K562 (cell line): ENCODE measurements around the gene LRRTM4. TPM values are rescaled to one million over a fixed set of nuclear protein-coding genes. Genes with fewer than 3 reads are reported as not detected.

Source experiments
- CHD1 ChIP-seq: fragments of 200-600 bp; sonication (generic); IDR thresholded peaks from one replicate; pipeline ENCODE4 v1.6.1; 2012; ENCODE audit warnings: mild to moderate bottlenecking, moderate library complexity, low read length, inconsistent platforms
- DIDO1 ChIP-seq: fragments of 450-650 bp; IDR thresholded peaks from 2 replicates; pipeline ENCODE4 v1.6.1; 2016; ENCODE audit warnings: low read depth, missing biosample characterization, missing genetic modification characterization
- ESRRB ChIP-seq: fragments of 250-450 bp; sonication (Bioruptor Pico); IDR thresholded peaks from 2 replicates; pipeline ENCODE4 v1.5.0; 2020; ENCODE audit warnings: mild to moderate bottlenecking, moderate library complexity, borderline replicate concordance
- EZH2 ChIP-seq: IDR thresholded peaks from 2 replicates; pipeline ENCODE4 v1.6.1; 2012; ENCODE audit warnings: low read depth, mild to moderate bottlenecking, inconsistent platforms, low read length, borderline replicate concordance
- GTF2A2 ChIP-seq: IDR thresholded peaks from 2 replicates; pipeline ENCODE4 v1.6.1; 2016; ENCODE audit warnings: mild to moderate bottlenecking, missing genetic modification characterization, missing compliant biosample characterization
- NCOA4 ChIP-seq: fragments of 450-650 bp; IDR thresholded peaks from 2 replicates; pipeline ENCODE4 v1.6.1; 2018; ENCODE audit warnings: mild to moderate bottlenecking; ENCODE audit not compliant: partially characterized antibody
- NELFE ChIP-seq: IDR thresholded peaks from 2 replicates; pipeline ENCODE4 v1.6.1; 2011; ENCODE audit warnings: mild to moderate bottlenecking; ENCODE audit not compliant: insufficient read depth, insufficient read length
- POLR2B ChIP-seq: fragments of 450-650 bp; IDR thresholded peaks from 2 replicates; pipeline ENCODE4 v1.6.1; 2018; ENCODE audit warnings: low read depth; ENCODE audit not compliant: partially characterized antibody
- POLR3G ChIP-seq: IDR thresholded peaks from 2 replicates; pipeline ENCODE4 v1.6.1; 2011; ENCODE audit not compliant: insufficient read length, insufficient replicate concordance; ENCODE audit errors: extremely low read depth
- TEAD1 ChIP-seq, 2 experiments: fragments of 450-650 bp in 1 of 2; sonication (generic) in 1 of 2; formaldehyde crosslinking; IDR thresholded peaks; 2 replicates each; pipeline versions ENCODE4 v1.4.0 to v1.8.0; 2020 to 2022; ENCODE audit warnings: mild to moderate bottlenecking in 2 of 2, missing genetic modification reagents in 1 of 2
- polyA plus RNA-seq, 8 experiments: library from polyadenylated mRNA; depleted of rRNA in 4 of 8; stranded (reverse) in 5 of 8; unstranded in 3 of 8; fragments of >200 nt; fragmentation: Nextera tagmentation in 2 of 8; fragmentation: Illumina TruSeq in 1 of 8; extraction: Ambion mirVana in 2 of 8; extraction: Trizol in 1 of 8; gene quantifications; 2 replicates each; pipeline versions ENCODE4 v1.2.1 to v1.2.3, GENCODE V29; 2011 to 2014; ENCODE audit warnings: inconsistent platforms in 1 of 8, missing spikeins in 1 of 8
- total RNA-seq, 7 experiments: library from RNA; depleted of rRNA in 6 of 7; stranded (reverse); fragments of >200 nt in 6 of 7; fragmentation: Illumina TruSeq in 2 of 7; extraction: Trizol in 2 of 7; gene quantifications; 2 replicates each; pipeline versions ENCODE4 v1.2.1 to v1.2.3, GENCODE V29; 2011 to 2021; ENCODE audit warnings: low replicate concordance in 1 of 7
- TF ChIP-seq, protein P1 (sequence below): sonication (generic); formaldehyde crosslinking; IDR thresholded peaks from 2 replicates; pipeline ENCODE4 v1.9.0; 2022; ENCODE audit warnings: mild to moderate bottlenecking, missing genetic modification reagents
- TF ChIP-seq, protein P2 (sequence below): conservative IDR thresholded peaks from 2 replicates; pipeline ENCODE4 v1.6.1; 2011; ENCODE audit warnings: low read depth, mild to moderate bottlenecking, low read length; ENCODE audit not compliant: control insufficient read depth
- TF ChIP-seq, protein P3 (sequence below): fragments of 250-450 bp; sonication (Bioruptor Pico); IDR thresholded peaks from 2 replicates; pipeline ENCODE4 v1.9.0; 2021; ENCODE audit warnings: mild to moderate bottlenecking
- TF ChIP-seq, protein P4 (sequence below): sonication (generic); formaldehyde crosslinking; IDR thresholded peaks from 2 replicates; pipeline ENCODE4 v1.8.0; 2022; ENCODE audit warnings: missing genetic modification reagents, mild to moderate bottlenecking, moderate library complexity, borderline replicate concordance

LRRTM4 gene
- total and polyA plus RNA-seq, 9 of the 15 experiments (the other 6 are each of a cell fraction or from before 2014, with no cell fraction given) = 0.04 TPM; not detected in 6

DNA sequence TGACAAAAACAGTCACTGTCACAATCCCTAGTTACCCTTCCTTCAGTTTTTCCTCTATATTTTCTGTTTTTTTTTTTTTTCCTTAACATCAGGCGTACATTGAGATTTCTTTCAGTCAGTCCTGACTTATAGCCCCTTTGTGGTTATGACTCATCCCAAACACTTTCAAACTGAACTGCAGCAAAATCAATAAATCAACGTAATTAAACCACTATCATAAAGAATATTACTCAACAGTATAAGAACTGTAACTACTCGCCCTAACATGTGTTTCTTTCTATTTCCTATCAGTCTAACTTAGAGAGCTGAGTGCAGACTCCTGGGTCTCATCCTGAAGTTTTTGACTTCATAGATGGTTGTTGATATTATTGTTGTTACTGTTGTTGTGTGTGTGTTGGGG lies 523.5 kb downstream of the LRRTM4 start (continued):
- TF ChIP-seq, protein P1, sequence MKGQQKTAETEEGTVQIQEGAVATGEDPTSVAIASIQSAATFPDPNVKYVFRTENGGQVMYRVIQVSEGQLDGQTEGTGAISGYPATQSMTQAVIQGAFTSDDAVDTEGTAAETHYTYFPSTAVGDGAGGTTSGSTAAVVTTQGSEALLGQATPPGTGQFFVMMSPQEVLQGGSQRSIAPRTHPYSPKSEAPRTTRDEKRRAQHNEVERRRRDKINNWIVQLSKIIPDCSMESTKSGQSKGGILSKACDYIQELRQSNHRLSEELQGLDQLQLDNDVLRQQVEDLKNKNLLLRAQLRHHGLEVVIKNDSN (CRISPR knock-in tag) = no peak
- TF ChIP-seq NELFE (no peak), GTF2A2 (tag) (no peak), TEAD1 (CRISPR knock-in tag; IDR thresholded peaks at IDR 0.05) (no peak), CHD1 (no peak), DIDO1 (tag) (no peak), EZH2 (no peak), NCOA4 (no peak), ESRRB (CRISPR knock-in tag) (no peak), POLR3G (no peak), POLR2B (no peak)
- TF ChIP-seq, protein P2, sequence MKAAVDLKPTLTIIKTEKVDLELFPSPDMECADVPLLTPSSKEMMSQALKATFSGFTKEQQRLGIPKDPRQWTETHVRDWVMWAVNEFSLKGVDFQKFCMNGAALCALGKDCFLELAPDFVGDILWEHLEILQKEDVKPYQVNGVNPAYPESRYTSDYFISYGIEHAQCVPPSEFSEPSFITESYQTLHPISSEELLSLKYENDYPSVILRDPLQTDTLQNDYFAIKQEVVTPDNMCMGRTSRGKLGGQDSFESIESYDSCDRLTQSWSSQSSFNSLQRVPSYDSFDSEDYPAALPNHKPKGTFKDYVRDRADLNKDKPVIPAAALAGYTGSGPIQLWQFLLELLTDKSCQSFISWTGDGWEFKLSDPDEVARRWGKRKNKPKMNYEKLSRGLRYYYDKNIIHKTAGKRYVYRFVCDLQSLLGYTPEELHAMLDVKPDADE = no peak
- TF ChIP-seq, protein P3, sequence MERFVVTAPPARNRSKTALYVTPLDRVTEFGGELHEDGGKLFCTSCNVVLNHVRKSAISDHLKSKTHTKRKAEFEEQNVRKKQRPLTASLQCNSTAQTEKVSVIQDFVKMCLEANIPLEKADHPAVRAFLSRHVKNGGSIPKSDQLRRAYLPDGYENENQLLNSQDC (CRISPR knock-in tag) = no peak
- TF ChIP-seq, protein P4, sequence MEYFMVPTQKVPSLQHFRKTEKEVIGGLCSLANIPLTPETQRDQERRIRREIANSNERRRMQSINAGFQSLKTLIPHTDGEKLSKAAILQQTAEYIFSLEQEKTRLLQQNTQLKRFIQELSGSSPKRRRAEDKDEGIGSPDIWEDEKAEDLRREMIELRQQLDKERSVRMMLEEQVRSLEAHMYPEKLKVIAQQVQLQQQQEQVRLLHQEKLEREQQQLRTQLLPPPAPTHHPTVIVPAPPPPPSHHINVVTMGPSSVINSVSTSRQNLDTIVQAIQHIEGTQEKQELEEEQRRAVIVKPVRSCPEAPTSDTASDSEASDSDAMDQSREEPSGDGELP = no peak
- TF ChIP-seq, all 486 proteins: peak for 0
